Sigmoid colon (tissue), 7 donors: ENCODE results near the gene ARL5C. TPM values are rescaled to one million over a fixed set of nuclear protein-coding genes. Genes with fewer than 3 reads are reported as not detected.

ENCODE experiments used
- DNase-seq: peaks from one replicate; pipeline ENCODE4 v3.0.0-alpha.2; 2019
- H3K27ac ChIP-seq, 4 donors: fragments of 200-600 bp; sonication (generic); one replicate each; pipeline ENCODE4 v1.5.1; 2016 to 2019; ENCODE audit warnings: mild to moderate bottlenecking in 1 of 4
- H3K27me3 ChIP-seq, 3 donors: fragments of 200-600 bp; sonication (generic); one replicate each; pipeline ENCODE4 v1.5.1; 2019; ENCODE audit warnings: mild to moderate bottlenecking in 1 of 3
- H3K36me3 ChIP-seq, 4 donors: fragments of 200-600 bp; sonication (generic); one replicate each; pipeline ENCODE4 v1.5.1; 2016 to 2019
- H3K4me1 ChIP-seq, 4 donors: fragments of 200-600 bp; sonication (generic); one replicate each; pipeline ENCODE4 v1.5.1; 2017 to 2019
- H3K4me3 ChIP-seq, 4 donors: fragments of 200-600 bp; sonication (generic); one replicate each; pipeline ENCODE4 v1.5.1; 2017 to 2019; ENCODE audit warnings: mild to moderate bottlenecking in 2 of 4, moderate library complexity in 1 of 4
- H3K9me3 ChIP-seq, 4 donors: fragments of 200-600 bp in 3 of 4; sonication (generic) in 3 of 4; one replicate each; pipeline versions ENCODE4 v1.5.1 to v1.6.1; 2013 to 2019
- CTCF ChIP-seq, 4 experiments: fragments of 450-650 bp in 3 of 4; fragments of 200-600 bp in 1 of 4; IDR thresholded peaks; one replicate each; pipeline ENCODE4 v1.5.1; 2016 to 2019; ENCODE audit warnings: antibody characterized with exemption in 4 of 4, mild to moderate bottlenecking in 3 of 4, moderate library complexity in 2 of 4
- EP300 ChIP-seq, 4 donors: sonication (generic); formaldehyde crosslinking; IDR thresholded peaks; one replicate each; pipeline ENCODE4 v1.6.1; 2017; ENCODE audit warnings: antibody characterized with exemption in 4 of 4
- POLR2A ChIP-seq, 2 donors: fragments of 450-650 bp; IDR thresholded peaks; one replicate each; pipeline ENCODE4 v1.6.1; 2016; ENCODE audit warnings: antibody characterized with exemption in 2 of 2, mild to moderate bottlenecking in 2 of 2, moderate library complexity in 2 of 2
- POLR2AphosphoS5 ChIP-seq, 4 donors: sonication (generic); formaldehyde crosslinking; IDR thresholded peaks; one replicate each; pipeline ENCODE4 v1.6.1; 2017; ENCODE audit warnings: antibody characterized with exemption in 4 of 4
- WGBS, 2 donors: extraction: QIAGEN DNeasy Blood & Tissue Kit; methylation state at CpG; one replicate each; pipeline ENCODE4 v1.1.7; 2013; 5-methylcytosine and 5-hydroxymethylcytosine counted together
- intact Hi-C: fragments of 100-400 bp; cut with DNase I; formaldehyde crosslinking; loops from one replicate; pipeline ENCODE4 v1.15.1; 2023
- polyA plus RNA-seq, 3 donors: library from polyadenylated mRNA; stranded (reverse); fragments of 200-250 nt; gene quantifications; one replicate each; pipeline ENCODE4 v1.2.3, GENCODE V29; 2013
- total RNA-seq, 4 donors: library from RNA; depleted of rRNA; stranded (reverse); fragments of >200 nt; gene quantifications; one replicate each; pipeline ENCODE4 v1.1.0, GENCODE V29; 2016
- donor health status: healthy with polysubstance abuse.
- donor health status: Bipolar disorder and iron deficiency.
- donor health status: healthy.

Gene ARL5C
- total and polyA plus RNA-seq, 7 donors, result 0.28 TPM; not detected in 6

DNA sequence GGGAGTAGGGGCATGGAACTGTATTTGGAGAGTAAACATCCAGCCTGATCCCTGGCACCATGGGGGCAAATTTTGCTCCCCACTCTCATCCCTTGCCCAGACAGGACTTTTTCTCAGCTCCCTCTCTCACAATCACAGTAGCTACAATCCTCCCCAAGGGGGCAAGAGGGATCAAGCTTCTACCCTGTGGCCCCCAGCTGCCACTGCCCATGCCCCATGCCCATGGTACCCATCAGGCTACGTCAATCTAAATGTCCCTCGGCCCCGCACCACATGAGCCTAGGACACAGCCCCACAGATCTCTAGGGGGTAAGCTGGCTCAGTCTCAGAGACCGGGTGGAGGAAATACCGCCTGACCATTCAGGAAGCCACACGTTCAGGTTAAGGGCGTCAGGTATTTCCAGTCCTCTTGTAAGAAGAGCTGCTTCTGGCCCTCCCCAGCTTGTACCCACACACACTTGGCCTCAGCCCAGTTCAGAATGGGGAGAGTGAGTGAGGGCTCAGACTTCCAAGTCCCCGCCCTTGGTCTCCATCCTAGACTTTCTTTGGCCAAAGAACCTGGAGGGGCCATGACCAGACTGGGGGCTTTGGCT, 29.7 kb upstream of the ARL5C start:
- Histone ChIP-seq H3K4me1 (peaks cover 0 to 53% (median 45%) of the 10 kb centered on the region in 4 donors), H3K27ac (peak overlapping the region; percentile 30 to 99 (median 94)), H3K9me3 (no peaks in the 10 kb centered on the region), H3K4me3 (peak overlapping the region in 1 of 4 donors; percentile 75), H3K36me3 (peaks cover 0 to 33% (median 10%) of the 10 kb centered on the region in 4 donors), H3K27me3 (no peaks in the 10 kb centered on the region)
- no peak for DNase-seq
- TF ChIP-seq EP300 (IDR thresholded peaks at IDR 0.05) (no peak), CTCF (IDR thresholded peaks at IDR 0.05) (no peak), POLR2A (IDR thresholded peaks at IDR 0.05) (no peak), POLR2AphosphoS5 (IDR thresholded peaks at IDR 0.05) (no peak)
- intact Hi-C loops, result loop anchor here (5.0 kb wide), 1 partner anchor 207 kb away; the partner anchor contains the start of gene FBXL20
- WGBS, 2 donors, result 55 to 77% methylated on average over 8 of the region's 8 CpGs

- no peak for DNase-seq
These were observed 29.1 kb upstream of the ARL5C start for GRCh38 chr17:39194985-39195524.

DNA sequence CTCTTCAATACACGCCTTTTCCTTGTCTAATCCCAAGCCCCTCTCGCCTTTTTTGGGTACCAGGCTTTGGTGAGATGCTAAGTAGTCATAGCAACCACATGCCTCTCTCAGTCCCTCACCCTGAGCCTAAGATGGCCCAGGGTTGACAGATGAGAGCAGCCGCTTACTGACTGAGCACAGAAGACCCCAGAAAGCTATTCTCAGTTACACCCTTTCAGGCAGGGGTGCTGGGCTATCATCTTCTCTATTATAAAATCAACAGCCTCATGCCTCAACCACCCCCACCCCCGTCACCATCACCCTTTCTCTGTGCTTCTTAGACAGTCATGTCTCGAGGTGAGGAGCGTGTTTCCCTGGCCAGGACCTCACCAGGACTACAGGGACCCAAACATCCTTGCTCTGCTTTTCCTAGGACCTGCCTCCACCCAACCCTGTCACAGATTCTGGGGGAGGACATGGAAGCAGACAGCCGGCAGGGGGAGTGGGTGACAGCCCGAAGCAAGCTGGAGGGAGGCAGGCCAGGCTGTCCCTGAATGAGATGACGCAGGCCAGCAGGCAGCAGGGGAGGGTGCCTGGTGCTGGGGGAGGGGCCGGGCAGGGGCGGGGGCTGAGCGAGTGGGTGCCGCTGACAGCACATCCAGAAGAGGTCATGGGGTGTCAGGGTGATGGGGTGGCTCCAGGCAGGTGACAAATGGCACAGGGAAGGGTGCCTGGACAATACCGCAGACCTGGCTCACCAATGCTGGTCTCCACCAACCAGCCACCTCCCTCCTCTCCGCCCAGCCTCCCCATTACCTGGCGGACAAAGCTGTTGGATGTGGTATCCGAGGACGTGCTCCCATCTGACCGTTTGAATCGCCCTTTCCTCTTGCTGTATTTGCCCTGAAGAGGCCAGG, 28.4 kb upstream of the ARL5C start:
- intact Hi-C loops, result no loop called here
- DNase-seq, result peak; percentile 87
- Histone ChIP-seq H3K27ac (peak overlapping the region; percentile 30 to 99 (median 46)), H3K4me1 (peaks cover 0 to 50% (median 41%) of the 10 kb centered on the region in 4 donors), H3K27me3 (no peaks in the 10 kb centered on the region), H3K9me3 (no peaks in the 10 kb centered on the region), H3K4me3 (no peak overlapping the region), H3K36me3 (peaks cover 0 to 45% (median 11%) of the 10 kb centered on the region in 4 donors)
- WGBS, 2 donors, result 78 to 82% methylated on average over 20 of the region's 20 CpGs
- TF ChIP-seq POLR2A (IDR thresholded peaks at IDR 0.05) (no peak), POLR2AphosphoS5 (IDR thresholded peaks at IDR 0.05) (peak in 2 of 4 donors; percentile 18 to 21), EP300 (IDR thresholded peaks at IDR 0.05) (no peak), CTCF (IDR thresholded peaks at IDR 0.05) (peak; percentile 21 to 43 (median 26))

More at GRCh38 chr17:39194985-39195524, 29.1 kb upstream of the ARL5C start:
- 82 to 86% methylated on average over 10 of the region's 10 CpGs for WGBS, 2 donors
- no peaks in the 10 kb centered on the region for H3K27me3 ChIP-seq
- no peaks in the 10 kb centered on the region for H3K9me3 ChIP-seq
- H3K4me1 ChIP-seq, result peaks cover 0 to 53% (median 44%) of the 10 kb centered on the region in 4 donors
- peak overlapping the region; percentile 30 to 99 (median 46) for H3K27ac ChIP-seq
- intact Hi-C loops, result loop anchor here (5.0 kb wide), 1 partner anchor 207 kb away; the partner anchor contains the start of gene FBXL20
- TF ChIP-seq POLR2A (IDR thresholded peaks at IDR 0.05) (no peak), CTCF (IDR thresholded peaks at IDR 0.05) (no peak), EP300 (IDR thresholded peaks at IDR 0.05) (no peak), POLR2AphosphoS5 (IDR thresholded peaks at IDR 0.05) (no peak)
- peaks cover 0 to 40% (median 11%) of the 10 kb centered on the region in 4 donors for H3K36me3 ChIP-seq
- H3K4me3 ChIP-seq, result no peak overlapping the region

DNA sequence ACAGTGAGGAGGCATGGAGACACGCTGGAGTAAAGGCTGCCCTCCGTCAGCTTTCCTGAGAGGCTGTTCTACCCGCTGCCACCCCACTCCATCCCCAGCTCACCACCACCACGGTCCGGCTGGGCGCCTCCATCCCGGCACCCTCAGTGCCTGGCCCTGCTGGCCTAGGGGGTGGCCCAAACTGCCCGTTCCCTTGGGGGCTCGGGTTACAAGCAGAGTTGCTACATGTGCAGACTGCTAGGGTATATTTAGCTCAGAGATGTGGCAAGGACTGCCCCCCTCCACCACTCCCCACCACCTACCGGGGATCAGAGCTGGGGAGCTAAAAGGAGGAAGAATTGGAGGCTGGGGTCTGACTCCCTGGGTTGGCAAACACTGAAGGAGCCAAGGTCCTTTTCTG, 27.4 kb upstream of the ARL5C start:
- Histone ChIP-seq H3K36me3 (peaks cover 0 to 55% (median 11%) of the 10 kb centered on the region in 4 donors), H3K27ac (no peak overlapping the region), H3K27me3 (no peaks in the 10 kb centered on the region), H3K4me1 (peaks cover 0 to 43% (median 37%) of the 10 kb centered on the region in 4 donors), H3K9me3 (no peaks in the 10 kb centered on the region), H3K4me3 (no peak overlapping the region)
- no peak for DNase-seq
- intact Hi-C loops, result no loop called here
- no peak for TF ChIP-seq POLR2AphosphoS5 (IDR thresholded peaks at IDR 0.05)
- no peak for TF ChIP-seq EP300 (IDR thresholded peaks at IDR 0.05)
- WGBS, 2 donors, result 83 to 93% methylated on average over 10 of the region's 10 CpGs
